ENCODE results near the gene PIEZO1. TPM values are rescaled to one million over a fixed set of nuclear protein-coding genes. Genes with fewer than 3 reads are reported as not detected.

Gene PIEZO1
- total and polyA plus RNA-seq, 5 donors, result 21.7 to 45.6 (median 30.5) TPM

- WGBS, result 90% methylated on average over 19 of the region's 19 CpGs
- intact Hi-C loops (cut with DNase I), result loop anchor here (5.0 to 10.0 kb wide), 4 partner anchors 39 to 472 kb away; partner anchors contain the start of genes PIEZO1 (in 1 of the 4) and ZNF778 (in 1 of the 4)
- Histone ChIP-seq H3K27ac (ENCODE audit: low read length) (no peak overlapping the region), H3K9me3 (ENCODE audit: control insufficient read depth, low read length) (no peaks in the 10 kb centered on the region), H3K4me1 (ENCODE audit: control insufficient read depth, insufficient read depth, low read length) (no peaks in the 10 kb centered on the region), H3K4me3 (ENCODE audit: low read length) (no peak overlapping the region), H3K27me3 (ENCODE audit: control insufficient read depth, insufficient read depth) (no peaks in the 10 kb centered on the region)
- DNase-seq, result no peak
- no peak for ATAC-seq
These were observed 42.0 kb downstream of the PIEZO1 start for GRCh38 chr16:88742896-88743605.

DNA sequence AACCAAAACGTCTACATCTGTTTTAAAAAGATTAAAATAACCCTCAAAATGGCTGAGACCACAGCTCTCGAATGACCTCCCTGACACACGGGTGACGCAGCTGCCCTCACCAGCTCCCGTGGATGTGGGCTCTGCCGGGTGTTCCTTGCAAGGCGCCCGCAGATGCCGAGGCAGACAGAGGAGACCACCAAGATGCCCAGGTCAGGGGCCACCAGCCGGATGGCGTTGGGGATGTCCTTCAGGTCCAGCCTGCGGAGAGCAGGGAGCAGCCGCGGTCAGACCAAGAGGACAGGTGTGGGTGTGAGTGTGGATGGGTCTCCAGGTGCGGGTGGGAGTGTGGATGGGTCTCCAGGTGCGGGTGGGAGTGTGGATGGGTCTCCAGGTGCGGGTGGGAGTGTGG is 43.7 kb downstream of the PIEZO1 start:
- Histone ChIP-seq H3K4me3 (ENCODE audit: low read length) (no peak overlapping the region), H3K4me1 (ENCODE audit: control insufficient read depth, insufficient read depth, low read length) (no peaks in the 10 kb centered on the region), H3K27me3 (ENCODE audit: control insufficient read depth, insufficient read depth) (no peaks in the 10 kb centered on the region), H3K27ac (ENCODE audit: low read length) (no peak overlapping the region), H3K9me3 (ENCODE audit: control insufficient read depth, low read length) (no peaks in the 10 kb centered on the region)
- intact Hi-C loops (cut with DNase I), result loop anchor here (5.0 to 10.0 kb wide), 4 partner anchors 41 to 473 kb away; partner anchors contain the start of genes PIEZO1 (in 1 of the 4) and ZNF778 (in 1 of the 4)
- WGBS, result 91% methylated on average over 17 of the region's 17 CpGs
- ATAC-seq (no peak), DNase-seq (no peak)

GRCh38 chr16:88740727-88741055 is 44.3 kb downstream of the PIEZO1 start:
- H3K4me3 ChIP-seq (ENCODE audit: low read length), result no peak overlapping the region
- 88% methylated on average over 12 of the region's 12 CpGs for WGBS
- ATAC-seq (no peak), DNase-seq (no peak)
- no peak overlapping the region for H3K27ac ChIP-seq (ENCODE audit: low read length)
- H3K4me1 ChIP-seq (ENCODE audit: control insufficient read depth, insufficient read depth, low read length), result no peaks in the 10 kb centered on the region
- H3K27me3 ChIP-seq (ENCODE audit: control insufficient read depth, insufficient read depth), result no peaks in the 10 kb centered on the region
- intact Hi-C loops (cut with DNase I), result loop anchor here (5.0 to 10.0 kb wide), 4 partner anchors 42 to 474 kb away; partner anchors contain the start of genes PIEZO1 (in 1 of the 4) and ZNF778 (in 1 of the 4)
- H3K9me3 ChIP-seq (ENCODE audit: control insufficient read depth, low read length), result no peaks in the 10 kb centered on the region

- H3K27me3 ChIP-seq (ENCODE audit: control insufficient read depth, insufficient read depth), result no peaks in the 10 kb centered on the region
- no peak overlapping the region for H3K27ac ChIP-seq (ENCODE audit: low read length)
- intact Hi-C loops (cut with DNase I), result loop anchor here (5.0 to 10.0 kb wide), 5 partner anchors 42 to 475 kb away; partner anchors contain the start of genes PIEZO1 (in 1 of the 4) and ZNF778 (in 1 of the 4)
- H3K4me1 ChIP-seq (ENCODE audit: control insufficient read depth, insufficient read depth, low read length), result no peaks in the 10 kb centered on the region
- ATAC-seq, result no peak
- DNase-seq, result no peak
- WGBS, result 91% methylated on average over 33 of the region's 33 CpGs
- H3K4me3 ChIP-seq (ENCODE audit: low read length), result no peak overlapping the region
- no peaks in the 10 kb centered on the region for H3K9me3 ChIP-seq (ENCODE audit: control insufficient read depth, low read length)
These were observed 44.9 kb downstream of the PIEZO1 start for GRCh38 chr16:88739977-88740726.

DNA sequence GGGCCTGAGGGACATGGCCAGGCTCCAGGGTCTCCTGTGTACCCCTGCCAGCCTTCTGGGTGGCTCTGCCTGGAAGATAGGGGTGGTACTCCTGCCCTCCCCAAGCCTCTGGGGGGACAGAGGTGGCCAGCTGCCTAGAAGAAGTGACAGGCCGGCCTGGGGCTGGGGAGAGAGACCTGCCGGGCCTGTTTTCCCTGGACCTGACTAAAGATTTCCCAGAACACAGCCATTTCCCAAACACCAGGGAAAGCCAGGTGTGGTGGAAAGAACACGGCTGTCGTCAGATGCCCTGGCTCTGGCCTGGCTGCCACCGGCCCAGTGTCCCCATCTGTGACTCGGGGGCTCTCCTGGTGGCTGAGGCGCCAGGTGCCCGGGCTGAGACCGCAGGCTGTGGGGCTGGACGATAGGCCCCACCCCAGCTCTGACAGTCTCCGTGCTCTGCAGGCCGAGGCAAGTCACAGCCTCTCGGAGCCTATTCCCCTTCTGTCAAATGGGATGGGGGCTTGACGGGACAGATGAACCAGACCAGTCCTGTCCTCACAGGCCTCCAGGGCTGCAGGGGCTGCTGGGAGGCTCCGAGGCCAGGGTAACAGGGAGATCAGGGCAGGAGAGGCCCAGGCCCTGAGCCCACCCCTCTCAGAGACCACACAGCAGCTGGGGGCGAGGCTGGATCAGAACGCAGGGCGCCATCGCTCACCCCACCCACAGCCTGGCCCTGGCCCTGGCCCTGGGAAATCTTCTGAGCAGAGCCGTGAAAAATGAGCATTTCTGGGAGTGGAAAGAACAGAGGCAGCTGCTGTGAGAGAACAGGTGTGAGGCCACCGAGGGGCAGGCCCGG is 45.7 kb downstream of the PIEZO1 start:
- WGBS, result 87% methylated on average over 22 of the region's 22 CpGs
- ATAC-seq (no peak), DNase-seq (no peak)
- intact Hi-C loops (cut with DNase I), result loop anchor here in 2 of 4 donors (5.0 kb wide), 1 partner anchor 428 kb away; no protein-coding TSS in a partner anchor
- Histone ChIP-seq H3K4me3 (ENCODE audit: low read length) (no peak overlapping the region), H3K27ac (ENCODE audit: low read length) (no peak overlapping the region), H3K27me3 (ENCODE audit: control insufficient read depth, insufficient read depth) (no peaks in the 10 kb centered on the region), H3K9me3 (ENCODE audit: control insufficient read depth, low read length) (no peaks in the 10 kb centered on the region), H3K4me1 (ENCODE audit: control insufficient read depth, insufficient read depth, low read length) (no peaks in the 10 kb centered on the region)

DNA sequence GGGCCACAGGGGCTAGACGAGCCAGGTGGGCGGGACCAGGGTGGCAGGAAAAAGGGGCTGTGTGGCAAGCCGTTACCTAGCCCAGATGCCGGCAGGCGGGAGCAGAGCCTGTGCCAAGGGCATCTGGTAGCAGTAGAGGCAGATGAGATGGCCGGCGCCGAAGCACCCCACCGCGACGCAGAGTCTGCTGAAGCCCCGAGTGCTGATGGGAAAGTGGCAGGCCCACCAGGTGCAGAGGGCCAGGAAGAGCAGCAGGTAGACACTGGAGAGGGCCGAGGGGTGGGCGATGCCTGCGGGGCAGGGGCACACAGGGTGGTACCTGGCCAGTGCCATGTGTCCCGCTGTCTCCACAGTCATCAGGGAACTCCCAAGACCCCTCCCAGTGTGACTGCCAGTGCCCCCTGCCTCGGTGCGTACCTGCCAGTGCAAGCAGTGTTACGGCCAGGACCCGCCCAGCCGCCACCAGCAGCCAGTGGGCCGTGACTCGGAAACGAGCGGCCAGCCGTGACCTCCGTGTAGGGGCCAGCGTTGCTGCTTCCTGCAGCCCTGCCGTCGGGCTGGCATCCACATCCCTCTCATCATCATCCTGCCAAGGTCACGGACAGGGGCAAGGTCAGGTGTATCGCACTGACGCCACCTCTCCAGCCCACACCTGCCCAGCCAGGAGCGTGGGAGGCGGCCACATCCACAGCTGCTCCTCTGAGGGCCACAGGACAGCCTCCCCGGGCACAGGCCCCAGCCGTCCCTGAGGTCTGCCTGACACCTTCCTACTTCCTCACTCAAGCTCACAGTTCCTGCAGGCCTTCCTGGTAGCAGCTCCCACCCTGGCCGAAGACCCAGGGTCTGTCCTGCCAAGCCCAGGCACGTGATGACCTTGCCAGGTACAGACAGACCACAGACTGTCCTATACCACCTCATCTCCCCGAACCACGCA is 46.6 kb downstream of the PIEZO1 start:
- intact Hi-C loops (cut with DNase I), result loop anchor here in 2 of 4 donors (5.0 kb wide), 1 partner anchor 429 kb away; no protein-coding TSS in a partner anchor
- H3K9me3 ChIP-seq (ENCODE audit: control insufficient read depth, low read length), result no peaks in the 10 kb centered on the region
- no peak overlapping the region for H3K4me3 ChIP-seq (ENCODE audit: low read length)
- no peaks in the 10 kb centered on the region for H3K27me3 ChIP-seq (ENCODE audit: control insufficient read depth, insufficient read depth)
- ATAC-seq, result no peak
- H3K4me1 ChIP-seq (ENCODE audit: control insufficient read depth, insufficient read depth, low read length), result no peaks in the 10 kb centered on the region
- DNase-seq, result no peak
- 87% methylated on average over 41 of the region's 41 CpGs for WGBS
- H3K27ac ChIP-seq (ENCODE audit: low read length), result no peak overlapping the region

- WGBS, result 41% methylated on average over 54 of the region's 54 CpGs
- no peaks in the 10 kb centered on the region for H3K27me3 ChIP-seq (ENCODE audit: control insufficient read depth, insufficient read depth)
- H3K4me3 ChIP-seq (ENCODE audit: low read length), result no peak overlapping the region
- H3K27ac ChIP-seq (ENCODE audit: low read length), result no peak overlapping the region
- H3K4me1 ChIP-seq (ENCODE audit: control insufficient read depth, insufficient read depth, low read length), result no peaks in the 10 kb centered on the region
- H3K9me3 ChIP-seq (ENCODE audit: control insufficient read depth, low read length), result no peaks in the 10 kb centered on the region
- intact Hi-C loops (cut with DNase I), result loop anchor here in 2 of 4 donors (5.0 kb wide), 1 partner anchor 430 kb away; no protein-coding TSS in a partner anchor
- DNase-seq, result peak; percentile 72 to 90 (median 89)
- peak; percentile 74 for ATAC-seq
These were observed 47.5 kb downstream of the PIEZO1 start for GRCh38 chr16:88737298-88738150.

- Histone ChIP-seq H3K4me3 (ENCODE audit: low read length) (no peak overlapping the region), H3K9me3 (ENCODE audit: control insufficient read depth, low read length) (no peaks in the 10 kb centered on the region), H3K27me3 (ENCODE audit: control insufficient read depth, insufficient read depth) (no peaks in the 10 kb centered on the region), H3K4me1 (ENCODE audit: control insufficient read depth, insufficient read depth, low read length) (no peaks in the 10 kb centered on the region), H3K27ac (ENCODE audit: low read length) (no peak overlapping the region)
- intact Hi-C loops (cut with DNase I), result loop anchor here in 2 of 4 donors (5.0 kb wide), 1 partner anchor 431 kb away; no protein-coding TSS in a partner anchor
- DNase-seq, result no peak
- ATAC-seq, result no peak
- WGBS, result 96% methylated on average over 19 of the region's 21 CpGs
These were observed 48.5 kb downstream of the PIEZO1 start for GRCh38 chr16:88736496-88736895.

DNA sequence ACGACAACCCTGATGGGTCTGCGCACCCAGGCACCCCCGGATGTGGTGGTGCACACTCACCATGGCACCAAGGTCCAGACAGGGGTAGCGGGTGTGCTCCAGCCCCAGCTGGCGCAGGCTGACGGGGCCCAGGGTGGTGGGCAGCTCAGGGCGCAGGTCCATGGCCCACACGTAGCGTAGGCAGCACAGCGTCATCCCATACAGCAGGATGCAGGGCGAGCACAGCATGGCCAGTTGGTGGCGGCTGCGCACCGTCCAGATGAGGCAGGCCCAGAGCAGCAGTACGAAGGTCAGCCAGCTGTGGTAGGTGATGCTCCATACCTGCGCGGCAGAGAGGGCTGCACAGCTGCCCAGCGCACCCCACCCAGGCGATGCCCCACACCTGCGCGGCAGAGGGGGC is 48.9 kb downstream of the PIEZO1 start:
- intact Hi-C loops (cut with DNase I), result loop anchor here in 2 of 4 donors (5.0 kb wide), 1 partner anchor 431 kb away; no protein-coding TSS in a partner anchor
- ATAC-seq, result no peak
- no peak for DNase-seq

More for the DNA sequence above, 48.9 kb downstream of the PIEZO1 start:
- Histone ChIP-seq H3K27ac (ENCODE audit: low read length) (no peak overlapping the region), H3K4me3 (ENCODE audit: low read length) (no peak overlapping the region), H3K9me3 (ENCODE audit: control insufficient read depth, low read length) (no peaks in the 10 kb centered on the region), H3K4me1 (ENCODE audit: control insufficient read depth, insufficient read depth, low read length) (no peaks in the 10 kb centered on the region), H3K27me3 (ENCODE audit: control insufficient read depth, insufficient read depth) (no peaks in the 10 kb centered on the region)
- WGBS, result 96% methylated on average over 21 of the region's 21 CpGs
